Mammary epithelial cell (primary cell): ENCODE results near the gene EXOC4.

Experiments used
- EZH2 ChIP-seq: IDR thresholded peaks from 2 replicates; pipeline ENCODE4 v1.6.1; 2012; ENCODE audit warnings: low read length, inconsistent platforms, borderline replicate concordance
- TF ChIP-seq, protein P1 (sequence below), 2 donors: IDR thresholded peaks in 1 of 2; conservative IDR thresholded peaks in 1 of 2; 2 replicates each; pipeline ENCODE4 v1.5.1; 2011 to 2012; ENCODE audit warnings: inconsistent platforms in 2 of 2, low read length in 2 of 2, mild to moderate bottlenecking in 2 of 2, control low read depth in 1 of 2, low read depth in 1 of 2; ENCODE audit not compliant: insufficient read depth in 1 of 2; ENCODE audit errors: extremely low read depth in 1 of 2

DNA sequence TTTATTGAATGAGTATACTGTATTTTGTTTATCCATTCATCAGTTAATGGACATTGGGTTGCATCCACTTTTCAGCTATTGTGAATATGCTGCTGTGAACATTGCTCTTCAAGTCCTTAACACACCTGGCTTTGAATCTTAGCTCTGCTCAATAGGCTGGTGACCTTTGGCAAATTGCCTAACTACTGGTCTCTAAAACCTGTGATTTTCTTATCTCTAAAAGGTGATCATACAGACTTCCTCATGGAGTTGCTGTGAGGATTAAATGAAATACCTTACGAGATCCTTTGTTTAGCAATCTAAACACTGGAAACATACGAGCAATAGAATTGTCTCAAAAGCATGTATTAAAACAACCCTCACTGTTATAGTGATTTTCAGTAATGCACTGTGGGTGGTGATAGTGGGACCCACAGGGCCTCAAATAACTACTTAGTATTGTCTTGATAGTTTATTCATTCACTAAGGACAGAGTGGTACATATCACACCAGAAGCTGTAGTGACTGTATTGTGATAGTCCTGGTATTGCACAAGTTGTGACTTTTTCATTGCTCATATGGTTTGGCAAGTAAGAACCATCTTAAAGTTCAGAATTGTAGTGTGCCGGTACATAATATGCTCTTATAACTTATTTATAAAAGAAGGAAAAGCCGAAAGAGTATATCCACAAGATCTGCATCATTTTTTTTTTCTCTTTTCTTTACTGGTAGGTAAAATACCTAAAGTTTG, 257.6 kb downstream of the EXOC4 start:
- TF ChIP-seq, protein P1, sequence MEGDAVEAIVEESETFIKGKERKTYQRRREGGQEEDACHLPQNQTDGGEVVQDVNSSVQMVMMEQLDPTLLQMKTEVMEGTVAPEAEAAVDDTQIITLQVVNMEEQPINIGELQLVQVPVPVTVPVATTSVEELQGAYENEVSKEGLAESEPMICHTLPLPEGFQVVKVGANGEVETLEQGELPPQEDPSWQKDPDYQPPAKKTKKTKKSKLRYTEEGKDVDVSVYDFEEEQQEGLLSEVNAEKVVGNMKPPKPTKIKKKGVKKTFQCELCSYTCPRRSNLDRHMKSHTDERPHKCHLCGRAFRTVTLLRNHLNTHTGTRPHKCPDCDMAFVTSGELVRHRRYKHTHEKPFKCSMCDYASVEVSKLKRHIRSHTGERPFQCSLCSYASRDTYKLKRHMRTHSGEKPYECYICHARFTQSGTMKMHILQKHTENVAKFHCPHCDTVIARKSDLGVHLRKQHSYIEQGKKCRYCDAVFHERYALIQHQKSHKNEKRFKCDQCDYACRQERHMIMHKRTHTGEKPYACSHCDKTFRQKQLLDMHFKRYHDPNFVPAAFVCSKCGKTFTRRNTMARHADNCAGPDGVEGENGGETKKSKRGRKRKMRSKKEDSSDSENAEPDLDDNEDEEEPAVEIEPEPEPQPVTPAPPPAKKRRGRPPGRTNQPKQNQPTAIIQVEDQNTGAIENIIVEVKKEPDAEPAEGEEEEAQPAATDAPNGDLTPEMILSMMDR (conservative IDR thresholded peaks at IDR 0.05 in 1 of 2, IDR thresholded peaks at IDR 0.05 in 1 of 2; ENCODE audit: extremely low read depth in 1 of 2, insufficient read depth in 1 of 2, low read depth in 1 of 2, low read length in 2 of 2) = no peak
- TF ChIP-seq EZH2 = no peak
